AG04449 (cell line): Measurements from ENCODE around the gene NDUFAF8.

ENCODE experiments used
- CTCF ChIA-PET: fragments of 350-600 bp; formaldehyde crosslinking; extraction: SDS; loops from one replicate; lab custom pipeline; 2021; ENCODE audit warnings: antibody characterized with exemption; lab: Yijun Ruan, JAX
- POLR2A ChIA-PET: fragments of 400-600, 350-600 bp; formaldehyde crosslinking; extraction: SDS; loops from one replicate; lab custom pipeline; 2020; ENCODE audit warnings: antibody characterized with exemption, inconsistent platforms; lab: Yijun Ruan, JAX
- DNase-seq: peaks from one replicate; pipeline ENCODE4 v3.0.0-alpha.2; 2010; ENCODE audit warnings: low read depth, low spot score
- H3K4me3 ChIP-seq: 2 replicates; pipeline ENCODE4 v1.5.1; 2011; ENCODE audit warnings: low read depth, mild to moderate bottlenecking, control low read depth, low read length
- CTCF ChIP-seq: IDR thresholded peaks from one replicate; pipeline ENCODE4 v1.5.1; 2011; ENCODE audit warnings: mild to moderate bottlenecking, moderate library complexity, low read length, control low read depth, inconsistent platforms; ENCODE audit not compliant: insufficient read depth; ENCODE audit errors: missing control alignments

The NDUFAF8 gene

GRCh38 chr17:81285179-81285878 is 46.2 kb downstream of the NDUFAF8 start:
- no peak for DNase-seq
- no peak overlapping the region; the same call in 1 of the 2 replicates for H3K4me3 ChIP-seq
- no peak for TF ChIP-seq CTCF
- ChIA-PET CTCF (interaction anchor here (0.8 to 3.3 kb wide), 3 partner anchors 7 to 195 kb away, joined by 3 to 12 read pairs (median 3); no protein-coding TSS in a partner anchor), POLR2A (interaction anchor here (0.9 kb wide), 1 partner anchor 10 kb away, joined by 4 read pairs; the partner anchor contains the start of gene SLC38A10)

GRCh38 chr17:81285894-81286293 is 46.8 kb downstream of the NDUFAF8 start:
- CTCF ChIA-PET: interaction anchor here (0.9 to 1.7 kb wide), 2 partner anchors 194 to 199 kb away, joined by 3 to 4 read pairs; no protein-coding TSS in a partner anchor
- no peak for TF ChIP-seq CTCF

GRCh38 chr17:81286491-81287145 is 47.5 kb downstream of the NDUFAF8 start:
- ChIA-PET CTCF (interaction anchor here (1.2 to 1.7 kb wide), 2 partner anchors 23 to 198 kb away, joined by 3 to 4 read pairs; no protein-coding TSS in a partner anchor), POLR2A (interaction anchor here (0.7 kb wide), 1 partner anchor 8 kb away, joined by 3 read pairs; the partner anchor contains the start of gene SLC38A10)
- DNase-seq: no peak
- no peak for TF ChIP-seq CTCF
- no peak overlapping the region for H3K4me3 ChIP-seq

More at GRCh38 chr17:81285894-81286293, 46.8 kb downstream of the NDUFAF8 start:
- no peak overlapping the region for H3K4me3 ChIP-seq
- POLR2A ChIA-PET: interaction anchor here (0.9 kb wide), 1 partner anchor 9 kb away, joined by 4 read pairs; the partner anchor contains the start of gene SLC38A10
- no peak for DNase-seq

- H3K4me3 ChIP-seq: no peak overlapping the region
- POLR2A ChIA-PET: interaction anchor here (0.7 kb wide), 1 partner anchor 8 kb away, joined by 3 read pairs; the partner anchor contains the start of gene SLC38A10
- no peak for DNase-seq
- CTCF ChIA-PET: interaction anchor here (1.2 to 1.7 kb wide), 2 partner anchors 22 to 198 kb away, joined by 3 to 4 read pairs; no protein-coding TSS in a partner anchor
- no peak for TF ChIP-seq CTCF
Observed at GRCh38 chr17:81287152-81287551, 48.0 kb downstream of the NDUFAF8 start.

- no peak for TF ChIP-seq CTCF
- DNase-seq: no peak
- ChIA-PET POLR2A (no interaction called here), CTCF (interaction anchor here (1.2 to 6.8 kb wide), 3 partner anchors 22 to 196 kb away, joined by 3 to 82 read pairs (median 5); no protein-coding TSS in a partner anchor)
- no peak overlapping the region for H3K4me3 ChIP-seq
Observed at GRCh38 chr17:81287741-81288430, 48.8 kb downstream of the NDUFAF8 start.
